ENCODE results near the gene RNF130. TPM values are rescaled to one million over a fixed set of nuclear protein-coding genes. Genes with fewer than 3 reads are reported as not detected.

The RNF130 gene
- polyA plus RNA-seq, 1 experiment = 32.7 TPM

- TF ChIP-seq CTCF (IDR thresholded peaks at IDR 0.05; ENCODE audit: insufficient read depth, low read depth, low read length) = no peak
- ChIA-PET POLR2A (no interaction called here), CTCF (no interaction called here)
- Histone ChIP-seq H3K27me3 (ENCODE audit: control insufficient read depth, insufficient read depth, low read length) (no peaks in the 10 kb centered on the region), H3K36me3 (ENCODE audit: control insufficient read depth, insufficient read depth, low read length) (no peaks in the 10 kb centered on the region), H3K4me3 (ENCODE audit: low read depth, low read length) (no peak overlapping the region)
- no peak for DNase-seq (ENCODE audit: low read depth)
Observed at GRCh38 chr5:180101451-180102105, 30.0 kb upstream of the RNF130 start.

- TF ChIP-seq CTCF (IDR thresholded peaks at IDR 0.05; ENCODE audit: insufficient read depth, low read depth, low read length) = no peak
- no peak for DNase-seq (ENCODE audit: low read depth)
- CTCF ChIA-PET = interaction anchor here (0.5 kb wide), 1 partner anchor 374 kb away, joined by 3 read pairs; no protein-coding TSS in a partner anchor
- no peak overlapping the region for H3K4me3 ChIP-seq (ENCODE audit: low read depth, low read length)
- POLR2A ChIA-PET = no interaction called here
- no peaks in the 10 kb centered on the region for H3K27me3 ChIP-seq (ENCODE audit: control insufficient read depth, insufficient read depth, low read length)
- no peaks in the 10 kb centered on the region for H3K36me3 ChIP-seq (ENCODE audit: control insufficient read depth, insufficient read depth, low read length)
Observed at GRCh38 chr5:180100621-180101450, 29.3 kb upstream of the RNF130 start.

DNA sequence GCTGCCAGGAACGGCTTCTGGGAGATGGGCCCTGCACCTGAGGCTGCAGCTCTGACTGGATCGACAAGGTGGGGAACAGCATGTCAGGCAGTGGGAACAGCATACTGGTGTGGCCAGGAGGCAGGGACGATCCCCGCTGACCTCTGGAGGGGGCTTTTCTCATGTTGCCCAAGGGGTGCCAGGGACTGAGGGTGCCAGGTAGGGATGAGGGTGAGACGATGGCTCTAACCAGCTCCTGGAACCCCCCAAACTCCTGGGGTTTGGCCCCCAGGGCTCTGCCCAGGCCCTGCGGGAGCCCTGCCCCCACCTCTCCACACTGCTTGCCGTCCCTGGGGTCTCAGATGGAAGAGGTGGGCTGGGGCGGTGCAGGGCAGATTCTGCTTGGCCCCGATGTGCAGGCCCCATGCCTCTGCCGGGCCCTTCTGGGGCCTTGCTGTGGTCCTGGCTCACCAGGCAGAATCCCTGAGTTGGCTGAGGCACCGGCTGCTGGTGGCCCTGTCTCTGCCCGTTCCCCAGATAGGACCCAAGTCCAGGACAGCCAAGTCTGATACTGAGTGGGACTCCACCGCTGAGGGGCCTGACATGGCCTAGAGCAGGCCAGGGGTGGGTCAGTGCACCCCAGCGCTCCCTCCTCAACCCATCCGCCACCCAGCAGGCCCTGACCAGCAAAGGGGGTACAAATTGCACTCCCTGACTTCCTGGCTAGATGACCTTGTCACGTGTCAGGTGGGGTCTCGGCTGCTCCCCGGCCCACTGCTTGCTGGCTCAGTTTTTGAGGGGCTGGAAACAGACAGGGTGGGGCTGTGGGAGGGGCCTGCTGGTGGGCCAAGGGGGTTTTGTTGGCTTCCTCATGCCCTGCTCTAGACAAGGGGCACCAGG, 28.4 kb upstream of the RNF130 start:
- no peaks in the 10 kb centered on the region for H3K27me3 ChIP-seq (ENCODE audit: control insufficient read depth, insufficient read depth, low read length)
- CTCF ChIA-PET = no interaction called here
- TF ChIP-seq CTCF (IDR thresholded peaks at IDR 0.05; ENCODE audit: insufficient read depth, low read depth, low read length) = no peak
- DNase-seq (ENCODE audit: low read depth) = no peak
- H3K36me3 ChIP-seq (ENCODE audit: control insufficient read depth, insufficient read depth, low read length) = no peaks in the 10 kb centered on the region
- no peak overlapping the region for H3K4me3 ChIP-seq (ENCODE audit: low read depth, low read length)
- POLR2A ChIA-PET = no interaction called here

- POLR2A ChIA-PET = no interaction called here
- Histone ChIP-seq H3K27me3 (ENCODE audit: control insufficient read depth, insufficient read depth, low read length) (no peaks in the 10 kb centered on the region), H3K4me3 (ENCODE audit: low read depth, low read length) (no peak overlapping the region), H3K36me3 (ENCODE audit: control insufficient read depth, insufficient read depth, low read length) (no peaks in the 10 kb centered on the region)
- TF ChIP-seq CTCF (IDR thresholded peaks at IDR 0.05; ENCODE audit: insufficient read depth, low read depth, low read length) = no peak
- DNase-seq (ENCODE audit: low read depth) = no peak
- CTCF ChIA-PET = no interaction called here
Observed at GRCh38 chr5:180098991-180099732, 27.6 kb upstream of the RNF130 start.
